ENCODE measurements around the gene PCDH9.

Gene PCDH9

GRCh38 chr13:66574606-66575005 lies 655.5 kb downstream of the PCDH9 start:
- no peak for DNase-seq (ENCODE audit: low read depth in 2 of 2)

GRCh38 chr13:66567899-66568612 lies 662.1 kb downstream of the PCDH9 start:
- DNase-seq (ENCODE audit: low read depth in 2 of 2): no peak

DNA sequence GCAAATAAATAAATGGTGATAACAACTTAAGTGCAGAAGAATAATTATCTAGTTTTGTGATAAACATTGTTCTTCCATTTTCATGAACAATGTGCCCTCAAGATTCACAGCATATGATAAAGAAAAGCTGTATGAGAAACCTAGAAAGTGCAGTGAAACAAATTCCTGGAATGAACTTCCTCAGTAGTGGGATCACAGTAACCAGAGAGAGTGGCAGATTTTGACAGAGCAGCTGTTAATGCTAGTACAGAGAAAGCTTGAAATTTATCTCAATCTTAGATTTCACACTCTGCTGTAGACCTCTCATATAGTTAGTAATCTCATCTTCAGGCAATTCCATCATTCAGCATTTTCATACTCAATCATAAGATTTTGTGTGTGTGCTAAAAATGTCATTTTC lies 664.9 kb downstream of the PCDH9 start:
- DNase-seq (ENCODE audit: low read depth in 2 of 2): no peak

- DNase-seq (ENCODE audit: low read depth in 2 of 2): no peak
These were observed 667.1 kb downstream of the PCDH9 start for GRCh38 chr13:66563076-66563475.

DNA sequence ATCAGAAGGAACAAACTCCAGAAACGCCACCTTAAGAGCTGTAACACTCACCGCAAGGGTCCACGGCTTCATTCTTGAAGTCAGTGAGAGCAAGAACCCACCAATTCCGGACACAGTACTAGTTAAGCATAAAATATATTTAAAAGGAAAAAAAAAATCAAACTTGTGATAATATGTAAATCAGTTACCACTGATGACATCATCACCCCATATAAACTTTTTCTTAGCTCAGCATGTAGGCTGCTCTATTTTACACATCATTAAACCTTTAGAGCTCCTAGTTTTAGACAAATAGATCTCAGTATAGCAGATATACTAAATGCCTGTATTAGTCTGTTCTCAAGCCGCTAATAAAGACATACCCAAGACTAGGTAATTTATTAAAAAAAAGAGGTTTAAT lies 668.1 kb downstream of the PCDH9 start:
- no peak for DNase-seq (ENCODE audit: low read depth in 2 of 2)

- no peak for DNase-seq (ENCODE audit: low read depth in 2 of 2)
These were observed 669.1 kb downstream of the PCDH9 start for GRCh38 chr13:66560991-66561390.

DNA sequence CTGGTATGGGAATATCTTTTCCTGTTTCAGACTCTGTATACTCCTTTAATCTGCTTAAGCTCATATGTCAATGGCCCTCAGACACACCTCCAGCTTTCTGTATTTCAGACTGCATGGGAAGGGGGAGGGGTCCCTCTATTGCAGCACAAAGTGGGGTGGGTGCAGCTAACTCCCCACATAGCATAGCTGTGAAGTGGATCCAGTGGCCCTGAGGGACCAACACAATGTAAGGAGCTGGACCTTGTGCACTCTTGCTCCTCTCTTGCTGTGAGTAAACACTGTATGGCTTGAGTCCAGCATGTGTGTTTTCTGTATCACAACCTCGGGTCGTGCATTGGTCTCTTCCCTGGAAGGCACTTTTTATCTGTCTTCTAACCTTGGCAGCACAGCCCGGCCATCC lies 669.9 kb downstream of the PCDH9 start:
- no peak for DNase-seq (ENCODE audit: low read depth in 2 of 2)

DNA sequence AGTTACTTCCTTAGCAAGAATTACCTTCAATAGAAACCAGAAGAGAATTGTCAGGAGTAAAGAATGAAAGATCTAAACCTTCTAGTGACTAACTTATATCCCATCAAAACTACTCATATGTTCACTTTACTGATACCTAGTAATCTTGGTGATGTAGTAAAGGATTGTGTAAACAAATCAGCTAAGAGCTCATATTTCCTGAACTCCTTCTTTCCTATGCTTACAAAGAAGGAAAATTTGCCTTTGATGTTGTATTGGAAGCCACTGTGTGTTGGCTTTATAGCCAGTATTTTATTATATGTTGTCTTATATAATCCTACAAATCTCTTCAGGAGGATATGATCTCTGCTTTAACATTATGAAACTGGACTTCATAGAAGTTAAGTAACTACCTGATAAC lies 671.0 kb downstream of the PCDH9 start:
- no peak for DNase-seq (ENCODE audit: low read depth in 2 of 2)

GRCh38 chr13:66558506-66558905 lies 671.6 kb downstream of the PCDH9 start:
- no peak for DNase-seq (ENCODE audit: low read depth in 2 of 2)

DNA sequence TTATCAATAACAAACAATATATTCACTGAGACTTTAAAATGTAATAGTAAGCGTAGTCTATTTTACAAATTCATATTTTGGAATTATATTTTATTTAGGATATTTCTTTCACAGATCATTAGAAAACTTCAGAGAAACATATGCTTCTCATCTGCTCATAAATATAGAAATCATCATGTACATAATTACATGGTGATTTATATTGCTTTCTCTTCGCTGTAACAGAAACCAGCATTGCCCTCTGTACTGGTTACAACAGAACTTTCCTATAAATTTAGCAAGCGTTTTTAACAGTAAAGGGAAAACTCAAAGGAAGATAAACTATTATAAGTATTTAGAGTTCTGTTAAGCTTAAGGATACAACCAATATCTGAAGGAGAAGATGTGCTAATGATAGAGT lies 672.8 kb downstream of the PCDH9 start:
- DNase-seq (ENCODE audit: low read depth in 2 of 2): no peak

DNA sequence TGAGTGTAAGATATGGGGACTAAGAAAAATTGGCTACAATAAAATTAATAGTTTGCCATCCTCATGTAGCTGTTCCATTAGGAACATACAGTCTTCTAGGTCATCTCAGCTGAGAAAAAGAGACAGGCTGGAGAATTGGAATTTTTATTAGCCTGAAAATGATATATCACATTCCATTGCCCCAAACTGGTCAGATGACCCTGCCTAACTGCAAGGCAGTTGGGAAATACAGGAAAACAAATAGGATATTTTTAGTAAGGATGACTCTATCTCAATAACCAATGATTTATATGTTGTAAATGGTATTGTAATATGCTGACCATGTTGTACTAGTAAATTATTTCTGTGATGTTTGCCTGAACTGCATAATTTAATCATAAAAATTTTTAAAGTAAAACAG lies 673.8 kb downstream of the PCDH9 start:
- no peak for DNase-seq (ENCODE audit: low read depth in 2 of 2)

- no peak for DNase-seq (ENCODE audit: low read depth in 2 of 2)
These were observed 676.7 kb downstream of the PCDH9 start for GRCh38 chr13:66553391-66553790.

DNA sequence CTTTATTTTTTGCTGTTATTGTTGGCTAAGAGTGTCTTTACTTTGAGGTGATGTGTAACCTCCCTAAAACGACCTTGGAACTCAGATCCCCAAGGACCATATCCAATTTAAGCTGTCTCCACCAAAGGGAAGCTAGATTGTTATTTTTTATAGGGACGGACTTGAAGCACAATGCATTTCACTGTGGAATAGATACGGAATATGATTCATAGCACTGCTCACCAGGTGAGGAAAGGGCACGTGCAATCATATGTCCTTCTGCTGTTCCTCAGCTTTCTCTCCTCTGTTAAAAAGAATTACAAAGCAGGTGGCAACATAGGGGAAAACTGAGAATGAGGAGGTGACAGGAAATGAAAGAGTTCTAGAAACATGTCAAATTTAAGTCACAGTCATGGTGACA lies 679.0 kb downstream of the PCDH9 start:
- DNase-seq (ENCODE audit: low read depth in 2 of 2): no peak

- DNase-seq (ENCODE audit: low read depth in 2 of 2): no peak
These were observed 682.5 kb downstream of the PCDH9 start for GRCh38 chr13:66547685-66548084.

- no peak for DNase-seq (ENCODE audit: low read depth in 2 of 2)
These were observed 683.4 kb downstream of the PCDH9 start for GRCh38 chr13:66546534-66547379.

DNA sequence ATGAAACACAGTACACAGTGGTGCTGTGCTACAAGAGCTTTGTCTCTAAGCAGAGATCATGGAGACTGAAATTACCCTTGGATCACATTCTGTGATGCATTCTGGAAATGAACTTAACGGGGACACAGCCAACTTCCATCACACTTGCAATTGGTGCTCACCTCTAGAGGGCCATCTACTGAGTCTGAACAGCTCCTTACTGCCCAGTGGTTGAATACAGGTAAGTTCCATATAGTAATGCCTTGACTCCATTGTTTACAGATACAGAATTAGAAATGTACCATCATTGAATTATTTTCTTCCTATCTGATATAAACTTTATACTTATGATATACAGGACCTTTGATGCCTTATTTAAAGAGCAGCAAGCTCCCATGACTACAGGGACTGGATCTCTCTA lies 686.4 kb downstream of the PCDH9 start:
- DNase-seq (ENCODE audit: low read depth in 2 of 2): no peak

GRCh38 chr13:66537417-66537816 lies 692.7 kb downstream of the PCDH9 start:
- DNase-seq (ENCODE audit: low read depth in 2 of 2): no peak

GRCh38 chr13:66536746-66537145 lies 693.4 kb downstream of the PCDH9 start:
- no peak for DNase-seq (ENCODE audit: low read depth in 2 of 2)

DNA sequence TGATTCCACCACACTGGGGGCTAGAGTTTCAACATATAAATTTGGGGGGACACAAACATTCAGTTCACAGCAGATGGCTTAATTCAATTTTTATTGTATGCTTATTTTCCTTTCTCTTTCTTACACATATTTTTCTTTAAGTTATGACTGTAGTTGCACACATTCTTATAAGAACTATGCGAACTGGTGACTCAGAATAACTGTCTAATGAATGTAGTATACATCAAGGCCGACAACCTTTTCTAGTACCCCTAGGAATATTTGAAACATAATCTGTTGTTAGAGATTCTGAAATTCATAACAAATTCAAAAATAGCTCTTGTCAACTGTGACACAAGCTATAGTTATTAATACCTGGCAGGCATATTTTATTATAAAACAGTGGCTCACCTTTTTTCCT lies 695.6 kb downstream of the PCDH9 start:
- no peak for DNase-seq (ENCODE audit: low read depth in 2 of 2)

GRCh38 chr13:66532845-66533244 lies 697.3 kb downstream of the PCDH9 start:
- DNase-seq (ENCODE audit: low read depth in 2 of 2): no peak

DNA sequence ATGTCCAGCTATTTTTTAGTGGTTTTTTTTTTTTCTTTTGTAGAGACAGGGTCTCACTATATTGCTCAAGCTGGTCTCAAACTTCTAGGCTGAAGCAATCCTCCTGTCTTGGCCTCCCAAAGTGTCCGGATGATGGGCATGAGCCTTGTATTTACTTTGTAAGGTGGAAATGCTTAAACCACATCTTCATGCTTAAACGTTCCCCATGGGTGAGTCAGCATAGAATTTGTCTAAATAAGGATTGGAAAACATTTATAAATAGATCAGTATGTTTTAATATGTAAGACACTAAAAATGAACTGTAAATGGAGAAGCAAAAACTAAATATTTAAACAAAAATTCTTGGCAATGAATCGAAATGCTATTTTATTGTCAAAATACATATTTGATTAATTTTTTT lies 698.0 kb downstream of the PCDH9 start:
- no peak for DNase-seq (ENCODE audit: low read depth in 2 of 2)

DNA sequence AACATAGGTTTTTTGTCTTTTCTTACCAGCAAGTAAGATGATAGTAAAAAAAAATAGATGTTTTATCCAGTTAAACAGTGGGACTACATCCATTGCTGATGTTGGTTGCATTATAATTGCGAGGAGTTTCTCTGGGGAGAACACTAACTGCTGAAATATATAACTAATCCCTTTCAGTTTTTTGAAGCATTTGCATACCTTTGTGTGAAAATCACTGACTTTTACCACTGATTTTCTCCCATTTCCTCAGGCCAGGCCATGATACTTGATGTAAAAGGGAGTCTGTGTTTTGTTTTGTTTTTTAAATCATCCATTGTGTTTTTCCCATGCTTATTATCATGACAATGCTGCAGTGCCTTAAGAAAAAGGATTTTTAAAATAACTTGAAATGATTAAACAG lies 699.5 kb downstream of the PCDH9 start:
- DNase-seq (ENCODE audit: low read depth in 2 of 2): no peak

- no peak for DNase-seq (ENCODE audit: low read depth in 2 of 2)
These were observed 700.0 kb downstream of the PCDH9 start for GRCh38 chr13:66530158-66530557.

Data from stimulated activated CD8-positive, alpha-beta memory T cell treated with anti-CD3 and anti-CD28 coated beads, Interleukin-2, amount 100 ng/mL, for 48 hours (primary cell).